Measurements from ENCODE around the gene PAEP. TPM values are rescaled to one million over a fixed set of nuclear protein-coding genes. Genes with fewer than 3 reads are reported as not detected.

The PAEP gene
- total RNA-seq, 2 donors from 2014 or later, result not detected

DNA sequence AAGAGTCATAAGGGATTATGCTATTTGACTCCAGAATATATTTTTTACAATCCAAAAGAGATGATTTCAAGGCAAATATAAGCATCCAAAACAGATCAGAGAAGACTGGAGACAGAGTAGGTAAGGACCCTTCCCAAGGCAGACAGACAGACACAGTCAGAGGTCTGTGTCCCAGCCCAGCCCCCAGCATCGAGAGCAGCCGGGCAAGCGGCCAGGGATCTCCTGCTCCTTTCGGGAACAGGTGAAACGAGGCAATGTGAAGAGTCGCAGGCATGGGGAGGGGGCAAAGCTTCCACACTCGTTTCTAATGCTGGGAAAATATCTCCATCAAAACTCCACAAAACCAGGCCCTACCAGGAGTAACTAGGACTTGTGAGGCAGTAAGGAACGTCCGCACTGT lies 5.8 kb downstream of the PAEP start:
- intact Hi-C loops (cut with DNase I, micrococcal nuclease), result no loop called here
- no peak for DNase-seq
- no peak for ATAC-seq

- DNase-seq (no peak), ATAC-seq (no peak)
- intact Hi-C loops (cut with DNase I, micrococcal nuclease), result no loop called here
Measured at GRCh38 chr9:135568026-135568425, 6.5 kb downstream of the PAEP start.

GRCh38 chr9:135570456-135570855 lies 8.9 kb downstream of the PAEP start:
- ATAC-seq, result no peak
- intact Hi-C loops (cut with DNase I, micrococcal nuclease), result no loop called here

GRCh38 chr9:135572233-135572632 lies 10.7 kb downstream of the PAEP start:
- intact Hi-C loops (cut with DNase I, micrococcal nuclease), result no loop called here
- DNase-seq (no peak), ATAC-seq (no peak)

More at GRCh38 chr9:135570456-135570855, 8.9 kb downstream of the PAEP start:
- no peak for DNase-seq

- no peak for DNase-seq
- intact Hi-C loops (cut with DNase I, micrococcal nuclease), result no loop called here
- no peak for ATAC-seq
Measured at GRCh38 chr9:135573124-135573523, 11.6 kb downstream of the PAEP start.

DNA sequence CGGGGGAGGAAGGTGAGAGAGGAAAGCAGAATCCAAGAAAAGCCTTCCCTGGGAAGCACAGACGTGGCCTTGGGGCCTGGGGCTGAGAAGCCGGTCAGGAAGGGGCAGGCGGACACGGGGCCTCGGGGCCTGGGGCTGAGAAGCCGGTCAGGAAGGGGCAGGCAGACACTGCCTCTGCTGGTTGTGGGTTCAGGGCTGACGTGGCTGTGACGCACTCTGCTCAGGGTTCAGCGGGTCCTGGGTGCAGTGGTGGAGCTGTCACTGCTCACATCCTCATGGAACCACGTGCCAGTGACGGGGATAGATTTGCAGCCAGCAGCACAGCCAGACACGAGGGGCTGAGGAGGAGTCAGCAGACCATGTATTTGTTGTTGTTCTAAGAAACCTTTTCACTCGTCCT lies 12.8 kb downstream of the PAEP start:
- DNase-seq, result no peak

GRCh38 chr9:135574943-135575342 lies 13.4 kb downstream of the PAEP start:
- intact Hi-C loops (cut with DNase I, micrococcal nuclease), result no loop called here
- ATAC-seq (no peak), DNase-seq (no peak)

More for the DNA sequence above, 12.8 kb downstream of the PAEP start:
- no peak for ATAC-seq
- intact Hi-C loops (cut with DNase I, micrococcal nuclease), result no loop called here

- intact Hi-C loops (cut with DNase I, micrococcal nuclease), result no loop called here
- ATAC-seq, result no peak
- no peak for DNase-seq
Measured at GRCh38 chr9:135575995-135576631, 14.6 kb downstream of the PAEP start.

GRCh38 chr9:135577256-135577655 lies 15.7 kb downstream of the PAEP start:
- intact Hi-C loops (cut with DNase I, micrococcal nuclease), result no loop called here
- no peak for DNase-seq
- ATAC-seq, result no peak

DNA sequence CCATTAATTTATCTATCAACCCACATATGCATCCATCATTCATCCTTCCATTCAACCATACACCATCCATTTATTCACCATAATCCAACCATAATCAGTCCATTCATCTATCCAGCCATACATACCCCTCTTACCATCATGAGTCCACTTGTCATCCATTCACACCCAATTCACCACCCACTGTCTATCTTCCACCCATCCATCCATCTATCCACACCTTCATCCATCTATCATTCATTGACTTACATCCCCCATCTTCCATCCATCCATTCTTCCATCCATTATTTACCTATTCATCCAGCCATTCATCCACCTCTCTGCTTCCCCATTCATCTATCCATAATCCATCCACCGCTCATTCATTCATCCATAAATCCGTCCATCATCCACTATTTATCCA lies 17.8 kb downstream of the PAEP start:
- no peak for DNase-seq
- intact Hi-C loops (cut with DNase I, micrococcal nuclease), result no loop called here
- ATAC-seq, result no peak

DNA sequence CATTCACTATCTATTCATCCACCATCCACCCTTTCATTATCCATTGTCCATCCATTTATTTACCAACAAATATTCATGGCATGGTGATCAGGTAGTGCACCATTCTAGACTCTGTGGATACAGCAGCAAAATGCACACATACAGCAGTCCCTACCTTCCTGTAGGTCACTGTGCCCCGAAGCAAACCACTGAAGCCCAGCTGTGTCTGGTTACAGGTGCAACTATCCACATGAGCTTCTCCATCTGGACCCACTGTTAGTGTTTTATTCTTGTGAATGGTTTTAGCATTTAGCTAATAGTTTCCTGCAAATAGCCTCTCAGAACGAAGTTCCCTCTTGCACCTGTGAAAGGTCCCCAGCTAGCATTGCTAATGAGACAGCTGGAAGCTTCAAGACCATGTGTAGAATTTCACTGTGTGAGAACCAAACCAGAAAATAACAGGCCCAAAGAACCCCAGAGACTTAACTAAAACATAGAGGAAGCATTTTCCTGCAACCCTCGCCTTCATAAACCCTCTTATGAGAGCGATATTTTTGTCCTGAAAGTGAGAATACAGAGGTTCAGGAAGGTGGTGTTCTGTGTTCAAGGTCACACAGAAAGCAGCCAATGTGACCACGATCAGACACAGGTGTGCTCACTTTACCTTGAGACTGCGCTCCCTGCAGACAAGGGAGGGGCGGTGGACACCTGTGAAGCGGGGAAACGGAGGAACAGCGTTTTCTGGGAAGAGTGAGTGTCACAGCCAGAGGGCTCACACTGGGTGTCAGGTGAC lies 18.5 kb downstream of the PAEP start:
- no peak for ATAC-seq
- no peak for DNase-seq
- intact Hi-C loops (cut with DNase I, micrococcal nuclease), result no loop called here

DNA sequence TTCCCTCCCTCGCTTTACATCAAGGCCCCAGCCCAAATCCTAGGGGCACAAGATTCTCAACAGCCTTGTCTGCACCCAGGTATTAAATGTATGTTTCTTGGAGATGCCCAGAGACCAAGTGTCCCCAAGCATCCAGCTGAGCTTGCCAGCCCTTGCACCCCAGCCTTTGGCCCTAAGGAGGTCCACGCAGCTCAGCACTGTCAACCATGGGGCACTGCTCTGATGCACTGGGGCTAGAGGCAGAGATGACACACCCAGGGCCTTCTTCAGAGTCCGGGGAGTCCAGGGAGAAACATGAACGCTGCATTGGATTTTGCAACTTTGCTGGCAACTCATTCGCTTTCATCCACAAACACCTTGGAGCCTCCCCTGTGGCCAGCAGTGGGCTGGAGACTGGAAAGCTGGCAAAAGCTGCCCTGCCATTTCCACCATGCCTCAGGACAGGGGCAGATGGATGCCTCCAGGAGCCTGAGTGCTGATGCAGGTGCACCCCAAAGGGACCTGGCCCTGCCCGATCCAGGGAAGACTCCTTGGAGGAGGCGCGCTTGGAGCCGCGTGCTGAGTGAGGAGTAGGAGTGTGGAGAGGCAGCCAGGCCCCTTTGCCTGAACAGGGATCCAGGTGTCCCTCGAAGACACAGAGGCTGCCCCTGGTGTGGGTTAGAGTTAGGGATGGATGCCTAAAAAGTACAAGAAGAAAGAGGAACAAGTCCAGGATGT lies 19.3 kb downstream of the PAEP start:
- DNase-seq (no peak), ATAC-seq (no peak)
- intact Hi-C loops (cut with DNase I, micrococcal nuclease), result no loop called here

GRCh38 chr9:135581636-135582426 lies 20.3 kb downstream of the PAEP start:
- intact Hi-C loops (cut with DNase I, micrococcal nuclease), result no loop called here
- no peak for DNase-seq
- ATAC-seq, result no peak

DNA sequence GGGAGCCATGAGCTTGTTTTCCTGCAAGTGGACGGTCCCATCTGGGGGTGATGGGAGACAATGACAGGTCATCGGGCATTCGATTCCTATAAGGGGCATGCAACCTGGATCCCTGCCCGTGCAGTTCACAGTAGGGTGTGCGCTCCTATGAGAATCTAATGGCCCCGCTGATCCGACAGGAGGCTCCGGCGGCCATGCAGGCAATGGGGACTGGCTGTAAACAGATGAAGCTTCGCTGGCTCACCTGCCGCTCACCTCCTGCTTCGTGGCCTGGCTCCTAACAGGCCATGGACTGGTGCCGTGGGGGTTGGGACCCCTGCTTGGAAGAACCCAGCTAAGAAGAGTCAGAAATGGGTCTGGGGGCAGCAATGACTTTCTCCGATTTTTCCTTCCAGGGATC lies 21.0 kb downstream of the PAEP start:
- DNase-seq, result no peak
- no peak for ATAC-seq
- intact Hi-C loops (cut with DNase I, micrococcal nuclease), result no loop called here

DNA sequence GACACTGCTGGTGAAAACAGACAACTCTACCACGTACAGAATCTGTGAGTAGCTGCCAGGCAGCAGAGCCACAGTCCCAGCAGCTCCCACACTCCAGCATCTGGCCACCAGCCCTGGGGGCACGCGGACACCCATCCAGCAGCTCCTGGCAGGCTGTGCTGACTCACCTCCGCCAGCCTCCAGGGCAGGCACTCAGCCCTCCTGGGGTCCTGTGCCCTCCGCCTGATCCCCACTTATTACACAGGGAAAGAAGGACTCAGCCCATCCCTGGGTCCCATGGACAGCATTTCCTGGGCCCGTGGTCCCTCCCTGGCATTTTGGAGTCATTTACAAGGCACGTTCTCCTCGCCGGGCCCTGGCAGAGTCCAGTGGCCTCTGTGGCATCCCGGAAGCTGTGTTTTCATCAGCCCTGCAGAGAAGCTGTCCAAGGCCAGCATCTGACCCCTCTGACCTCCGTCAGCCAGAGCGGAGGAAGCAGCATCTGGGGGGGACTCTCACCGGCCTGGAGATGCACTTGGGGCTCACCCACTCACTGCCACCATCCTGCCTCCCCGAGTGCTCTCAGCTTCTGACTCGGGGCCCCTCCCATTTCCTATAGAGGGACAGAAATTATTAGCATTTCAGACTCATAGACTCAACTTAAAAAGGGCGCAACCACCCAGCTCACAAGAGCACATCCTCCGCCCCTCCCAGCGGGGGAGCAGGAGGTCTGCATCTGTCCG lies 21.6 kb downstream of the PAEP start:
- DNase-seq, result no peak
- ATAC-seq, result no peak
- intact Hi-C loops (cut with DNase I, micrococcal nuclease), result no loop called here

DNA sequence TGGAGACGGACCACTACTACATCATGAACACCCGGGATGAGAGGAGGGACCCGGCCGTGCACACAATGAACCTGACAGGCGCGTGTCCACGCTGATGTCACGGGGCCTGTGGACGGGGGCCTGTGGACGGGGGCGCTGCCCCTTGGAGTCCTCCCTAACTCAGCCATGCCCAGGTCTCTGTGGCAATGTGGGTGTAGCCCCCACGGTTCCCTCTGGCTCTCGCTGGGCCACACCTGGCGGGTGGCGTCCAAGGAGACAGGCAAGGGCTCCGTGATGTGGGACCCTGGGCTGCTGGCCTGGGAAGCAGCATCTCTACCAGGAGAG lies 22.1 kb downstream of the PAEP start:
- ATAC-seq (no peak), DNase-seq (no peak)
- intact Hi-C loops (cut with DNase I, micrococcal nuclease), result no loop called here

GRCh38 chr9:135584371-135584770 lies 22.8 kb downstream of the PAEP start:
- no peak for ATAC-seq
- intact Hi-C loops (cut with DNase I, micrococcal nuclease), result no loop called here
- no peak for DNase-seq

DNA sequence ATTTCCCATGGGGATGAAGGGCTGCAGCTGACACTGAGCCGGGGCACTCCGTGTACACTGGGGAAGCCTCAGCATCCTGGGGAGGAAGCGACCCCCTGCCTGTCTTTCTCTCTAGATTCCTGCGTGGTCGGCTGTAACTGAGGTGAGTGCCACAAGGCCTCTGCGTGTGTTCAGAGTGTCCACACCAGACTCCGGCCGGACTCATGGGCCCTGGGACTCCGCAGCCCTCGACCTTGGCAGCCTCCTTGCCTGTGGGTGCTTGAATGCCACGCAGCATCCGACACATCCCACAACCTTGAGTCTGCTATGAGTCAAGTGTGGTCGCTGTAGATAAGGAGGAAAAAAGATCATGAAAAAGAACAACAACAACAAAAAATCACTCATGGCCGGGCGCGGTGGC lies 23.4 kb downstream of the PAEP start:
- ATAC-seq, result no peak
- DNase-seq, result no peak
- intact Hi-C loops (cut with DNase I, micrococcal nuclease), result no loop called here

DNA sequence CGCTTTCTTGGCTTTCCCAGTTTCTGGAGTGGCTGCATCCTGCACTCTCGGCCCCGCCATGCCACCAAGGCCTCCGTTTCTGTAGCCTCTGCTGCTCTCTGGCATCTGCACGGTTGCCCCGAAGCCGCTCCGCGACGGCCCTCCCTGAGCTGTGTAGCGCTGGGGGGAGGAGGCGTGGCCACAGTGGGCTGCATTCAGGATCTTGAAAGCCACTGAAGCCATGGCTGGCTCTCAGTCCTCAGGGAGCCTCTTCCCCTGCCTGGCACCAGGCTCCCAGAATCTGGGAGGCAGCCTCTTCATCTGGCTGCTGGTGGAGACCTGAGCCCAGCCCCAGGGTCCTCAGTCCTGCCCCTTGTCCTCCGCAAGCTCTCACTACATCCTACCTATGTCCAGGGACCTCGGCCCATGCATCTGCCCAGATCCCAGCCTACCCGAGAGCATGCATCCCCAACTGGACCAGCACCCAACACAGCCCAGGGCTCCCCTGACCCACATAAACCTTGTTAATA lies 25.1 kb downstream of the PAEP start:
- no peak for DNase-seq
- intact Hi-C loops (cut with DNase I, micrococcal nuclease), result no loop called here

More for the DNA sequence above, 25.1 kb downstream of the PAEP start:
- no peak for ATAC-seq
